ENCODE data around the gene DPCD. TPM values are rescaled to one million over a fixed set of nuclear protein-coding genes. Genes with fewer than 3 reads are reported as not detected.

DPCD gene
- total RNA-seq, 1 experiment from 2014 or later, result 20.3 TPM

GRCh38 chr10:101618871-101619270 lies 30.8 kb downstream of the DPCD start:
- POLR2A ChIA-PET (ENCODE audit: unreplicated experiment), result no interaction called here
- H4K20me1 ChIP-seq (ENCODE audit: insufficient read depth), result no peaks in the 10 kb centered on the region
- CTCF ChIA-PET, result no interaction called here
- intact Hi-C loops (cut with micrococcal nuclease; ENCODE audit: unreplicated experiment), result no loop called here
- no peaks in the 10 kb centered on the region for H3K9me3 ChIP-seq (ENCODE audit: insufficient read depth, low read depth)
- H3K27ac ChIP-seq, result no peak overlapping the region
- no peak overlapping the region for H2AFZ ChIP-seq
- no peaks in the 10 kb centered on the region for H3K36me3 ChIP-seq (ENCODE audit: low read depth)
- no peak for TF ChIP-seq EZH2 (IDR thresholded peaks at IDR 0.05; ENCODE audit: low read depth)
- TF ChIP-seq, protein P1, sequence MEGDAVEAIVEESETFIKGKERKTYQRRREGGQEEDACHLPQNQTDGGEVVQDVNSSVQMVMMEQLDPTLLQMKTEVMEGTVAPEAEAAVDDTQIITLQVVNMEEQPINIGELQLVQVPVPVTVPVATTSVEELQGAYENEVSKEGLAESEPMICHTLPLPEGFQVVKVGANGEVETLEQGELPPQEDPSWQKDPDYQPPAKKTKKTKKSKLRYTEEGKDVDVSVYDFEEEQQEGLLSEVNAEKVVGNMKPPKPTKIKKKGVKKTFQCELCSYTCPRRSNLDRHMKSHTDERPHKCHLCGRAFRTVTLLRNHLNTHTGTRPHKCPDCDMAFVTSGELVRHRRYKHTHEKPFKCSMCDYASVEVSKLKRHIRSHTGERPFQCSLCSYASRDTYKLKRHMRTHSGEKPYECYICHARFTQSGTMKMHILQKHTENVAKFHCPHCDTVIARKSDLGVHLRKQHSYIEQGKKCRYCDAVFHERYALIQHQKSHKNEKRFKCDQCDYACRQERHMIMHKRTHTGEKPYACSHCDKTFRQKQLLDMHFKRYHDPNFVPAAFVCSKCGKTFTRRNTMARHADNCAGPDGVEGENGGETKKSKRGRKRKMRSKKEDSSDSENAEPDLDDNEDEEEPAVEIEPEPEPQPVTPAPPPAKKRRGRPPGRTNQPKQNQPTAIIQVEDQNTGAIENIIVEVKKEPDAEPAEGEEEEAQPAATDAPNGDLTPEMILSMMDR (conservative IDR thresholded peaks at IDR 0.05), result no peak
- no peaks in the 10 kb centered on the region for H3K9me2 ChIP-seq (ENCODE audit: insufficient read depth)
- DNase-seq, result no peak
- BruUV-seq (replicated peaks), result no TSS peak
- no peak overlapping the region for H3K4me2 ChIP-seq
- no peaks in the 10 kb centered on the region for H3K79me2 ChIP-seq (ENCODE audit: low read depth)
- H3K4me3 ChIP-seq, result no peak overlapping the region
- H3F3A ChIP-seq (ENCODE audit: insufficient read depth, low read depth), result no peaks in the 10 kb centered on the region
- H3K27me3 ChIP-seq (ENCODE audit: insufficient read depth, low read depth), result no peaks in the 10 kb centered on the region
- no peaks in the 10 kb centered on the region for H3K4me1 ChIP-seq (replicated peaks; ENCODE audit: insufficient read depth)

DNA sequence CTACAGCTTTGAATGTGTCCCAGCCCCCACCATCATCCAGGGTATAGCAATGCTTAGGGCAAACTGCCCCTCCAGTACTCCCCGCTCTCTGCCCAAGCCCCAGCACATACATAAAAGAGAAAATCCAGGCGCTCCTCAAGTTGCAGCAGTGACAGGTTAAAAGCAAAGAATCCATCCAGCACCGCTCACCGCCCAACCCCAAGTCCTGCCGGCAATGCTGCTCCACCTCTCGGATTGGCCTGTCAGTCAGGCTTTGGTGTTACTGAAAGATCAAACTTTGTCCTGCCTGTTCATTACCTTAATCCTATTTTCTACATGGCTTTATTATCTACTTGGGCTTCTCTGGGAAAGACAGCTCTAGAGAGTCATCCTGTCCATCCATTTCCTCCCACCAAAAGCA lies 31.9 kb downstream of the DPCD start:
- TF ChIP-seq, protein P1 (conservative IDR thresholded peaks at IDR 0.05), result no peak
- no peak for TF ChIP-seq EZH2 (IDR thresholded peaks at IDR 0.05; ENCODE audit: low read depth)
- H3F3A ChIP-seq (ENCODE audit: insufficient read depth, low read depth), result no peaks in the 10 kb centered on the region
- no peak for DNase-seq
- H3K4me3 ChIP-seq, result no peak overlapping the region
- H3K4me2 ChIP-seq, result no peak overlapping the region
- POLR2A ChIA-PET (ENCODE audit: unreplicated experiment), result no interaction called here
- no peaks in the 10 kb centered on the region for H3K79me2 ChIP-seq (ENCODE audit: low read depth)
- no peak overlapping the region for H2AFZ ChIP-seq
- H3K4me1 ChIP-seq (replicated peaks; ENCODE audit: insufficient read depth), result no peaks in the 10 kb centered on the region
- H3K36me3 ChIP-seq (ENCODE audit: low read depth), result no peaks in the 10 kb centered on the region
- no peak overlapping the region for H3K27ac ChIP-seq
- BruUV-seq (replicated peaks), result no TSS peak
- H3K9me3 ChIP-seq (ENCODE audit: insufficient read depth, low read depth), result no peaks in the 10 kb centered on the region
- no peaks in the 10 kb centered on the region for H3K9me2 ChIP-seq (ENCODE audit: insufficient read depth)
- no peaks in the 10 kb centered on the region for H4K20me1 ChIP-seq (ENCODE audit: insufficient read depth)
- CTCF ChIA-PET, result no interaction called here
- H3K27me3 ChIP-seq (ENCODE audit: insufficient read depth, low read depth), result no peaks in the 10 kb centered on the region
- intact Hi-C loops (cut with micrococcal nuclease; ENCODE audit: unreplicated experiment), result no loop called here

DNA sequence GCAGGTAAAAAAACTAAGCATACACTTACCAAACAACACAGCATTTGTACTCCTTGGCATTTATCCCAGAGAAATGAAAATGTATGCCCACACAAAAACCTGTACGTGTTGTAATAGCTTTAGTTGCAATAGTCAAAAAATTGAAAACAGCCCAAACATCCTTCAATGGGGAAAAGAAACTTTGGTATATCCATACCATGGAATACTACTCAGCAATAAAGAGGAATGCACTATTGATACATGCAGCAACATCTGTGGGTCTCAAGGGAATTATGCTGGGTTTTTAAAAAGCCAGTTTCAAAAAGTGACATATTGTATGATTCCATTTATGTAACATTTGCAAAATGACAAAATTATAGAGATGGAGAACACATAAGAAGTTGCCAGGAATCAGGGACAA lies 35.4 kb downstream of the DPCD start:
- Histone ChIP-seq H3K9me2 (ENCODE audit: insufficient read depth) (no peaks in the 10 kb centered on the region), H3K27me3 (ENCODE audit: insufficient read depth, low read depth) (no peaks in the 10 kb centered on the region), H3K27ac (no peak overlapping the region), H2AFZ (no peak overlapping the region), H3K9me3 (ENCODE audit: insufficient read depth, low read depth) (no peaks in the 10 kb centered on the region), H3K79me2 (ENCODE audit: low read depth) (no peaks in the 10 kb centered on the region), H3K4me1 (replicated peaks; ENCODE audit: insufficient read depth) (no peaks in the 10 kb centered on the region), H3K4me3 (no peak overlapping the region), H3K36me3 (ENCODE audit: low read depth) (no peaks in the 10 kb centered on the region), H3F3A (ENCODE audit: insufficient read depth, low read depth) (no peaks in the 10 kb centered on the region), H3K4me2 (no peak overlapping the region), H4K20me1 (ENCODE audit: insufficient read depth) (no peaks in the 10 kb centered on the region)
- CTCF ChIA-PET, result no interaction called here
- DNase-seq, result no peak
- BruUV-seq (replicated peaks), result no TSS peak
- no peak for TF ChIP-seq EZH2 (IDR thresholded peaks at IDR 0.05; ENCODE audit: low read depth)
- intact Hi-C loops (cut with micrococcal nuclease; ENCODE audit: unreplicated experiment), result no loop called here
- POLR2A ChIA-PET (ENCODE audit: unreplicated experiment), result no interaction called here

GRCh38 chr10:101624526-101625102 lies 36.5 kb downstream of the DPCD start:
- no TSS peak for BruUV-seq (replicated peaks)

More at GRCh38 chr10:101624526-101625102, 36.5 kb downstream of the DPCD start:
- Histone ChIP-seq H3F3A (ENCODE audit: insufficient read depth, low read depth) (no peaks in the 10 kb centered on the region), H3K36me3 (ENCODE audit: low read depth) (no peaks in the 10 kb centered on the region), H4K20me1 (ENCODE audit: insufficient read depth) (no peaks in the 10 kb centered on the region), H3K27me3 (ENCODE audit: insufficient read depth, low read depth) (no peaks in the 10 kb centered on the region), H3K4me2 (no peak overlapping the region), H3K4me3 (no peak overlapping the region), H2AFZ (no peak overlapping the region), H3K79me2 (ENCODE audit: low read depth) (no peaks in the 10 kb centered on the region), H3K9me3 (ENCODE audit: insufficient read depth, low read depth) (no peaks in the 10 kb centered on the region), H3K9me2 (ENCODE audit: insufficient read depth) (no peaks in the 10 kb centered on the region), H3K4me1 (replicated peaks; ENCODE audit: insufficient read depth) (no peaks in the 10 kb centered on the region), H3K27ac (no peak overlapping the region)
- ChIA-PET POLR2A (ENCODE audit: unreplicated experiment) (no interaction called here), CTCF (no interaction called here)
- DNase-seq, result no peak
- intact Hi-C loops (cut with micrococcal nuclease; ENCODE audit: unreplicated experiment), result no loop called here
- TF ChIP-seq, protein P1 (conservative IDR thresholded peaks at IDR 0.05), result no peak
- TF ChIP-seq EZH2 (IDR thresholded peaks at IDR 0.05; ENCODE audit: low read depth), result no peak

Measured in PC-9 (cell line).